Skin epidermis (tissue), 12 donors: Measurements from ENCODE around the gene HIVEP1.

ENCODE experiments used
- H3K27ac ChIP-seq, 21 experiments: fragments of 200-600 bp; sonication (generic) in 11 of 21; one replicate each; pipeline ENCODE4 v1.5.0; 2020; ENCODE audit warnings: mild to moderate bottlenecking in 3 of 21, inconsistent platforms in 2 of 21, moderate library complexity in 2 of 21
- H3K4me3 ChIP-seq, 7 experiments: fragments of 200-600 bp; sonication (generic) in 2 of 7; one replicate each; pipeline ENCODE4 v1.5.0; 2020; ENCODE audit warnings: inconsistent platforms in 2 of 7, mild to moderate bottlenecking in 2 of 7, moderate library complexity in 1 of 7

HIVEP1 gene

DNA sequence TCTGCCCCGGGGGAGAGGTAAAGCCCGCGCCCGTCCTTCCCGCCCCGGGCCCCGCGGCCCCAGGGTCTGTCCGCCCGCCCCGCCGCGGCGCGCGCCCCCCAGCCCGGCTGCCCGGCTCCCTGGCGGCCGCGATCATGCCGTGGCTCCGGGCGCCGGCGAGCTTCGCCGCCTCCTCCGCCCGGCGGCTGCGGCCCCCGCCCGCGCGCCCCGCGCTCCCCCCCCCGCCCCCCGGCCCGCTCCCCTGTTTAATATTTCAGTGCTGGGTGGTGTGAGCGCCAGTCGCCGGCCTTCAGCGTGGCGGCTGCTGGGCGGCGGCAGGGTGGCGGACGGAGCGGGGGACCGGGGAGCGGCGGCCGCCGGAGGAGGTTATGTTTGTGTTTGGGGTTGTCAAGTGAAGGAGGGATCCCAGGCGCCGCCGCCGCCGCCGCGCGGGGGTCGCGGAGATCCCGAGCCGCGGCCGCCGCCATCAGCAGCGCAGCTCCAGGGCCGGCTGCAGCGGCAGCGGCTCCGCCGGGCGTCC is at the start of gene HIVEP1:
Gene HIVEP1, plus strand, starts transcription at position 275 of the 520 bp plus-strand sequence. CDS start 3,317 bp downstream, outside the sequence.
- H3K27ac ChIP-seq = peak within 1 kb of the TSS; percentile 89 to 99 (median 97)
- peak within 1 kb of the TSS; percentile 47 to 84 (median 74) for H3K4me3 ChIP-seq

DNA sequence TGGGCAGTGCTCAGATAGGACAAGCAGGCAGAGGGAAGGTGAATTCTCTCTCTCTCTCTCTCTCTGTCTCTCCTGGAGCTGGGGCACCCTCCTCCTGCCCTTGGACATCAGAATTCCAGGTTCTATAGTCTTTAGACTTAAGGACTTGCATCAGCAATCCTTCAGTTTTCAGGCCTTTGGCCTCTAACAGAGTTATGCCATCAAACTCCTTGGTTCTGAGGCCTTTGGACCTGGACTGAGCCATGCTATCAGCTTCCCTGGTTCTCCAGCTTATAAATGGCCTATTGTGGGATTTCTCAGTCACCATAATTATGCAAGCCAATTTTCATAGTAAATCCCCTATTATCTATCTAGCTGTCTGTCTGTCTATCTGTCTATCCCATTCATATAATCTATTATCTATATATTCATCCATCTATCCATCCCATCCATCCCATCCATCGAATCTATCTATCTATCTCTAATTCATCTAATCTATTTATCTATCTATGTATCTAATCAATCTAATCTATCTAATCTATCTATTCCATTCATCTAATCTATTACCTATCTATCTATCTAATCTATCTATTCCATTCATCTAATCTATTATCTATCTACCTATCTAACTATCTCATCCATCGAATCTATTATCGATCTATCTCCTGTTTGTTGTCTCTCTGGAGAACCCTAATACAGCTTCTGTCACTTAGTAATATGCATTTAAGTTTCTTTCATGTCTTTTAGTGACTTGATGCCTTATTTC is 48.2 kb upstream of the HIVEP1 start:
- H3K27ac ChIP-seq = no peak overlapping the region
- no peak overlapping the region for H3K4me3 ChIP-seq

DNA sequence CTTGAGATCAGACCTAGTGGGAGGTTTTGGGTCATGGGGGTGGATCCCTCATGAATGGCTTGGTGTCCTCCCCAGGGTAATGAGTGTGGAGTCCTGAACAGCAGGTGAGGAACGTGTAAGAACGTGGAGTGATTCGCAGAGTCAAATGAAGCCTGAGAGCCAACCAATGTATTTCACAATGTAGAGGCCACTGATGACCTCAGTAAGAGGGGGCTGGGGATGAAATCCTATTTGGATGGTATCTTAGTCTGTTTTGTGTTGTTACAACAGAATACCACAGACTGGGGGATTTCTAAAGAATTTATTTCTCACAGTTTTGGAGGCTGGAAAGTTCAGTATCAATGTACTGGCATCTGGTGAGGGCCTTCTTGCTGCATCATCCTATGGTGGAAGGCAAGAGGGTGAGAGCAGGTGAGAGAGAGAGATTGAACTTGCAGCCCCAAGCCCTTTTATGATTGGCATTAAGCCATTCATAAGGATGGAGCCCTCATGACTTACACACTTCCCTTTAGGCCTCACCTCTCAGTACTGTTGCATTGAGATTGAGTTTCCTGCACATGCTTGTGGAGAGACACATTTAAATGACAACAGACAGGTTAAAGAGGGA is 47.3 kb upstream of the HIVEP1 start:
- Histone ChIP-seq H3K27ac (no peak overlapping the region), H3K4me3 (no peak overlapping the region)

DNA sequence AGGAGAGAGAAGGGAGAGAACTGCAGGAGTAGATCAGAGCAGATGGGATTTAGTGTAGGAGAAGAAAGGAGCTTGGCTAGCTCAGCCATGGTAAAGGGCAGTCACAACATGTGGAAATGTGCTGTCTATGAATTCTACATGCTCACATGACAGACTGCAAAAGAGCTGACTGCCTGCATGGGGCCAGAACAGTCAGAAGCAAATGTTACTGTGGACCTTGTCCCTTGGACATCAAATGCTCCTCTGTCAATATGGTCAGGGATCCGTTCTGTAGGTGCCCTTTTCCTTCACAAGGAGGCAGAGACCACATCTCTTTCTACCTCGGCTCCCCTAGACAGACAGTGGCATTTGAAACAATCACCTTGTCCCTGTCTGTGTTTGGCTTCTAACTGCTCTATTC is 46.6 kb upstream of the HIVEP1 start:
- Histone ChIP-seq H3K27ac (no peak overlapping the region), H3K4me3 (no peak overlapping the region)

DNA sequence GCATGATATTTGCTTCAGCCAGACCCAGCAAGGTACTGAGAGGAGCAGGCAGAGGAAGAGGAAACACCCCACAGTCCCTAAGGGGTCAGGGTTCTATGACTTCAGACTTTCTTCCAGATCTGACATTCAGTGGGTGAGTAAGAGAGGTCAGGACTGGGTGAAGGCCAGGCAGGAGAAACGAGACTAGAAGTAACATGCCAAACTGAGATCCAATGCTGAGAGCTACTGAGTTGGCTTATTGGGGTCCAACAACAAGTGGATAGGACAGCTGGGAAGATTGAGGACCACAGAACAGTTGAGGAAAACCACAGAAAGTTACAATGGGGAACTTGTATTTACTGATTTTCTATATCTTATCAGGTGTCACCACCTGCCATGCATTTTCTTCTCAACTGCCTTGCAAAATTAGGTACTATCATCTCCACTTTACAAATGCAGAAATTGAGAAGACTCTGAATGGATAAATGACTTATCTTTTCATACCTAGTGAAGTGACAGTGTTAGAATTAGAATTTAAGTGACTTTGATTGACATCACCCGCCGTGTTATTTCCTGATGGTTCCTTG is 43.8 kb upstream of the HIVEP1 start:
- peak overlapping the region in 3 of 21 experiments; percentile 16 to 44 (median 29) for H3K27ac ChIP-seq
- no peak overlapping the region for H3K4me3 ChIP-seq

DNA sequence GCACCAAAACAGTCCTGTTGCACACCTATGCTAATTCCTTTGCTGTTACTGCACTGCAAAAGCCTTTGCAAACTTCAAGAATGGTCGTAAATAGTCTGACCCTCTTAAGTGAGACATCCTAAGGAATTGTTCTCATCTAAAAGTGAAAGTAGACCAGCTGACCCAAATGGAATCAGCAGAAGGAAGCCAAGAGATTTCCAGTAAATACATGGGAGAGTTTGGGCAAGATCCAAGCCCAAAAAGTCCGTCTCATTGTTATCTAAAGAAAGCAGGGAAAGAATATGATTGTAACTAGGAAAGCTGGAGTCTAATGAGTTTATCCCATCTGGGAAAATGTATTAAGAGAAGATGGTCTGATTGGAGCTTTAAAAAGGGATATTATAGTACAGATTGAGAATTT is 43.0 kb upstream of the HIVEP1 start:
- Histone ChIP-seq H3K4me3 (no peak overlapping the region), H3K27ac (peak overlapping the region in 8 of 21 experiments; percentile 7 to 74 (median 42))

DNA sequence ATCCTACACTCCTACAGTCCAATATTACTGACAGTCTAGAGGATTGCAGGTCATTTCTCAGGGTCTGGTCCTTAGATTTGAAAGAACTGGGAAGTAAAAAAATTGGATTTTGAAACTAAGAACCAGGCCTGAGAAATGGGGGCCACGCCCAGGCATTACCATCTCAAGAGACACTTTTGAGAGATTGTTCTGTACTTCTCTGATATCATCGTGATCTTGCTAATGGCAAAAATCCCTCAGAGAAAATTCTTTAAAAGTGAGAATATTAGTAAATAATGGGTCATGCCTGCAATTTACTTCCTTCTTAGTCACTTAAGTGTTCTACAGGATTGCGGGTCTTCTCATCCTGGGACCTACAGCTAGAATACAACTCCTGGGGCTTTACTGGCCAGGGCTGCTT is 42.0 kb upstream of the HIVEP1 start:
- H3K27ac ChIP-seq = peak overlapping the region in 7 of 21 experiments; percentile 3 to 71 (median 49)
- H3K4me3 ChIP-seq = no peak overlapping the region

DNA sequence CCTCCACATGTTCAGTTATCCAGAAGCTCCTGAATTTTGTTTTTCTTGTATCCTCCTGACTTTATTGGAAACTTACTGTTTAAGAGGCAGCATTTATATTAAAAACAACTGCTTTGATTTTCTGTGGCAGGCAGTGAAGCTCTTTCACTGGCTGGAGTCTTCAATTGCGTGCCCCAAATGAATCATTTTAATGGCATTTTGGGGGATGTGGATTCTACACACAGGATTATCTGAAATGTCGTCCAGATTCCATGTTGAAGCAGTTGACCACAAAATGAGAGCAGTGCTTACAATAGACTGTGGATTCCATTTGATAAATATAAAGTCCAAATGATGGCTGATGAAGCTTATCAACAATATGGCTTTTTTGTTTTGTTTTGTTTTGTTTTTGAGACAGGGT is 41.0 kb upstream of the HIVEP1 start:
- Histone ChIP-seq H3K4me3 (no peak overlapping the region), H3K27ac (peak overlapping the region in 1 of 21 experiments; percentile 71)

DNA sequence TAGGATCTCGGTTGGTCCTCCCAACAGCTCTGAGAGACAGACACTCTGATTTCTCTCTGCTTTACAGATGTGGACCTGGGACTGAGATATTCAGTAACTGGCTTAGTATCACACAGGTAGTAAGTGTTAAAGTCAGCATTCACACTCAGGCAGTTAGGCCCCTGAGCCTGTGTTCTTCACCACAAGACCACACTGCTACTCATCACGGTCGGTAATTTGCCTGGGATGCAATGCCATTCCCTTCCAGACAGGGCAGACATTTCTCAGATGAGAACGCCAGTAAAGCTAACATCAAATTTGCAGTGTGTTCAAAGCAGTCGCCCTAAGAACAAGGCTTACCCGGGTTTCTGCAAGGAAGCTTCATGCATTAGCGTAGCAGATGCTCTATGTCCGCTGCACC is 39.8 kb upstream of the HIVEP1 start:
- Histone ChIP-seq H3K27ac (no peak overlapping the region), H3K4me3 (no peak overlapping the region)

DNA sequence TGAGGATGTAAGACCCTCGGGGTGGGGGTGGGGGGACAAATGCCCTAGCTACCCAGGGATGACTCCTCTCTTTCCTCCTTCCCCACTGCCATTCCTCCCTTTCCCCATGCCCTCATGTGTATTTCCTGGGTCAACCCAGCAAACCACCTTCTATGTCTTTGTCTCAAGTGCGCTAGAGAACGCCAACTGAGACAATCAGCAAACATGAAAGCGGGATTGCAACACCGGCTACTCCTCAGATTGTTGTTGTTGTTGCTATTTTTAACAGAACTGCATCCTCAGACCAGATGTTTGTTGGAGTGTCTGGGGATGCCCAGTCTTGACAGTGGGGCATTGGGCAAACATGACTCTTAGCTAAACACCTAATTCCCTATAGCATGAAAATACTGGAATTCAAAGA is 39.3 kb upstream of the HIVEP1 start:
- Histone ChIP-seq H3K27ac (no peak overlapping the region), H3K4me3 (no peak overlapping the region)

DNA sequence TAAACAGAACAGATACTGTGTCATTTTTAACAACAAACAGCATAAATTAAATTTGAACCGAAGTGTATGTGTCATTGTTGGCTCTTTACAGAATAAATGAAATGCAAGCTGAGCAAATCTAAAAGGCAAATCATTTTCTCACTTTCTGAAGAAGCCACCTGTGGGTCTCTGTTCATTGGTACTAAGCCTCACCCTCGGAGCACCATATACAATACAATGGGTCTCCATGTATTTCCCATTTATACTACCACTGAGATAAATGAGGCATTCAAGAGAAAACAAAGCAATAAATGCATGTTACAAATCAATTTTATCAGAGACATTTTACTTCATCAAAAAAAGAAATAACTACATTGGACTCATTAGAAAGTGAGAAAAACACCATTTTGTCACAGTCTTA is 38.9 kb upstream of the HIVEP1 start:
- H3K27ac ChIP-seq = no peak overlapping the region

DNA sequence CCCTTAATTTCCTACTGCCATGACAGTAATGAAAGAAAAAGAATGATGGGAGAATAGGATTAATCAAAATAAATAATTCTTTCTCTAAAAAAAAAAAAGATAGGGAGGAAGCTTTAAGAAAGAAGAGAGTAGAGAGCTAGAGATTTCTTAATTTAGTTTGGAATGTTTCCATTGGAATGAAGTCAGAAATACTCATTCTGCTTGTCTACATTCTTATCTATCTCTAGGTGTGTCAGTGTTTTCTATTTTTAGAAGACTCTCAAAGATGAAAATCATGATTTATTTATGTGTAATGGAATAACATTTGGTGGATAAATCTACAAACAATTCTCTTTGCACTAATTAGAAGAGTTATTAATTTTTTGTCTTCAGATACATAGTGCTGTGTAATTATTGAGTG is 38.0 kb upstream of the HIVEP1 start:
- Histone ChIP-seq H3K4me3 (no peak overlapping the region), H3K27ac (no peak overlapping the region)

More for the DNA sequence above, 38.9 kb upstream of the HIVEP1 start:
- no peak overlapping the region for H3K4me3 ChIP-seq

DNA sequence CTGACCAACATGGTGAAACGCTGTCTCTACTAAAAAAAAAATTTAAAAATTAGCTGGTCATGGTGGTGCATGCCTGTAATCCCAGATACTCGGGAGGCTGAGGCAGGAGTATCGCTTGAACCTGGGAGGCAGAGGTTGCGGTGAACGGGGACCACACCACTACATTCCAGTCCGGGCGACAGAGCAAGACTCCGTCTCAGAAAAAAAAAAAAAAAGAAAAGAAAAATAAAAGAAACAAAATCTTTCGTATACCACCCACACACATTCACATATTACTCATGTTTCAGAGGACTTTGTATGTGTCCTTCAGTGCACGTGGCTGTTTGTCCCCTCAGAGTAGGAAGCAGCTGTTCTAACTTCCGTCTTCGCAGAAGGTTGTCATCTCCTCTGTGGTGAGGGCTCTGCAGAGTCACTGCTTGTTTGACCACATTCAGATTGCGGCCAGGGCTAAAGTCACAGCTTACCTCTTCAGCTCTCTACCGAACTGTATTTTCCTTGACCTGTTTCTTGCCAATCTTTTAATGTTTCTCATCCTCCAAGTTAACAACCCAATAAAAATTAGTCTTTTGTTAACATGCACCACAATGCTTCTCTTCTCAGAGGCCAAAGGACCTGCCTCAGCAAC is 36.6 kb upstream of the HIVEP1 start:
- Histone ChIP-seq H3K4me3 (no peak overlapping the region), H3K27ac (peak overlapping the region in 1 of 21 experiments; percentile 18)

DNA sequence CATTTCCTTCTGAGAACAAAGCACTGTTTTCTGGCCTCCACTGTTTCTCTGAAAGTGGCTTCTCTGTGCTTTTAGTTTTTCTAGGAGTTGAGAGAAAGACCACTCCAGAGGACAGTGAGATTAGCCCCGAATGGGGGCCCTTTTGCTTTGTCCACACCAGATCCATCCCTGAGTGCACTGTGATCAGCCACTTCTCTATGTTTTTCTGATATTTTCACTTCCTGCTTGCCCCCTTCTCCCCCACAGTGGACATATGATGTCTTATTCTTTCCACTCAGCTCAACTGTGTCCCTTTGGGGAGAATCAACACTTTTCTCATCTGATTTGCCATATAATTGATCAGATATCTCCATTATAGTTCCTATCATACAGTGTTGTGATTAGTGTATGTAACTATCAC is 35.6 kb upstream of the HIVEP1 start:
- peak overlapping the region in 1 of 21 experiments; percentile 5 for H3K27ac ChIP-seq
- no peak overlapping the region for H3K4me3 ChIP-seq

DNA sequence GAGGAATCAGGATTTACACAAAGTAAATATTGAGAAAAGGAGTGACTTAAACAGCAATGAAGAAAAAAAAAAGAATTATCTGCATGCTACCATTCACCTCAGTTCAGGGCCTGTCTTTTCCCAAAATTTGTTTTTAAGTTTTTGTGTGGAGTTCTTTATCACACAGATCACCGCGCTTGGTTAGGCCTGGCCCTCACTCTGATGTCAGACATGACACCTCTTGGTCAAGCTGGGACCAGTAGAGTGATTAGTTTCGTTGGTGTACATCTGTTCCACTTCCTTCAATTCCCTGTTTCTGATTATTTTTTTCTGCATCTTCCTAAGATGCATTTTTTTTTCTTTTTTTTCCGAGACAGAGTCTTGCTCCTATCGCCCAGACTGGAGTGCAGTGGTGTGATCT is 34.9 kb upstream of the HIVEP1 start:
- H3K27ac ChIP-seq = no peak overlapping the region
- H3K4me3 ChIP-seq = no peak overlapping the region

DNA sequence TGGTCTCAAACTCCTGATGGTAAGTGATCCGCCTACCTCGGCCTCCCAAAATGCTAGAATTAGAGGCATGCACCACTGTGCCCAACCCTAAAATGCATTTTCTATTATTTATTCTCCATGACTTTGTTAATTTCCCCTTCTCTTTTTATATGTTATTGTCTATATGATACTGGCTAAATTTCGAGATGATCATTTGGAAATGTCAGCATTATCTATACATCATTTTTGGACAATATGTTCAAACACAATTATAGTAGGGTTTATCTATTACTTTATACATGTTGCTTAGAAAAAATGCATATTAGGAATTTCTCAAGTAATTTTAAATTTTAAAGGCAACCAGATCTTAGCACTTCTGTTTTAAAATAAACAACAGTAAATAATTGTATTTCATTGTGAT is 34.4 kb upstream of the HIVEP1 start:
- no peak overlapping the region for H3K4me3 ChIP-seq
- H3K27ac ChIP-seq = no peak overlapping the region

DNA sequence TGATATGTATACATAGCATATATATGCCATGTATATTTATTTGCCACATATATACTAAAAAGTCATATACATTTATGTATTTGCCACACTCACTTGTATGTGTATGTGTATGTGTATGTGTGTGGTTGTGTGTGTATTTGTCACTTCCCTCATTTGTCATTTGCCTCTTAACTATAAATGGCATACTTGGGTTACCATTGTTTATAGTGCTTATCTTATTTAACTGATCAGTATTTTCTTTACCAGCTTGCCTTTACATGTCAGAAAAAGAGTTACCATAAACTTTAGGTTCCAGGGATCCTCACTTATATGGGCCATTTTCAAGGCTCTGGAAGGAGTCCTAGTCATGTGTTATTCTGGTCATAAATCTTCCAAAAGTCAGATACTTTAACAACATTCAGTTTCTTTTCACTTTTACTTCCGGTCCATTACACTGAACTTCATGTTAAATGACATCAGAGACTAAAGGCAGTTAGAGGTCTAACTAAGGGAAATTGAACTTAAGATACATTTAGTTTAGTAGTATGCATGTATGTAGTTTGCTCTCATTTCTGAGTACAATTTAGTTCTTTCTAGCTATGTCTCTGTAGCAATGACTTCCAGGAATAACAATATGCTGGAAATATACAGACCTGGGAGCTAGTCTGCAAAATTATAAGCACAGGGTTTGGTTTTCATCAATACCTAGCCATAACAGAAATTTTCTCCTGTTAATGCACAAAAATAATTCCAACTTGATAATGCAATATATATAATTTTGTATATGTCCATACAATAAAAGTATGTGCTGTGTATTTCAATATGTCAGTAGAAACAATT is 33.7 kb upstream of the HIVEP1 start:
- Histone ChIP-seq H3K27ac (no peak overlapping the region), H3K4me3 (no peak overlapping the region)

DNA sequence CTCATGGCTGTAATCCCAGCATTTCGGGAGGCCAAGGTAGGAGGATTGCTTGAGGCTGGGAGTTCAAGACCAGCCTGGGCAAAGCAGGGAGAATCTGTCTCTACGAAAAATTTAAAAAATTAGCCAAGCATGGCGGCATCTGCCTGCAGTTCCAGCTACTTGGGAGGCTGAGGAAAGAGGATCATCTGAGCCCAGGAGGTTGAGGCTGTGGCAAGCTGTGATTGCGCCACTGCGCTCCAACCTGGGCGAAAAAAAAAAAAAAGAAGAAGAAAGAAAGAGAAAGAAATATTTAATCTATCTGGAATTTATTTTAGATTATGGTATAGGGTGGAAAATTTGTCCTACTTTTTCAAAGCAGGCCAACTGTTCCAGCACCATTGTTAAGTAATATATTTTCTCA is 32.2 kb upstream of the HIVEP1 start:
- H3K27ac ChIP-seq = no peak overlapping the region
- H3K4me3 ChIP-seq = no peak overlapping the region

DNA sequence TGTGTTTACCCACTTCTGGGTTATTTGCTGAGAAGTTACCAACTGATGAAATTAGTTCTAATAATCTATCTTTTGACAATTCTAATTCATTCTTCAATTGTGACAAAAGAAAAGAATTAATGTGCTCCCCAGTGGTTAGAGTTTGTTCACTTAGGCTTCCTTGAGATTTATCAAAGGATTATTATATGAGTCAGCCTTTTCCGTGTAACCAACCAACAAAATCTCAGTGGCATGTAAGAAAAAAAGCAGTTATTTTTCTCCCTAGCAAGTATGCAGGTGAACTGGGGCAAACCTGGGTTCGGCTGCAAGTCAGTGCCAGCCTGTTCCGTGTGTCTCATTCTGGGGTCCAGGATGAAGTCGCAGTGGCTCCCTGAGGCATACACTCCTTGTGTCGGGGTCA is 28.8 kb upstream of the HIVEP1 start:
- Histone ChIP-seq H3K27ac (no peak overlapping the region), H3K4me3 (no peak overlapping the region)

DNA sequence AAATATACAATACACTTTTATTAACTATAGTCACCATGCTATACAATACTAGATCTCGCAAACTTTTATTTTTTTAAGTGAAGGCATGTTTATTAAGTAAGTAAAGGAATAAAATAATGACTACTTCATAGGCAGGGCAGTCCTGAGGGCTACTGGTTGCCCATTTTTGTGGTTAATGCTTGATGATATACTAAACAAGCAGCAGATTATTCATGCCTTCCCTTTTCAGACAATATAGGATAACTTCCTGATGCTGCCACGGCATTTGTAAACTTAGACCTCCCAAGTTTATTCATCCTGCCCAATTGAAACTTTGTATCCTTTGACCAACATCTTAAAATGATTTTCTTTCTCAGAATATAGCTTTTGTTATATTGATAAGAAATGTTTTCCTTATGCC is 24.7 kb upstream of the HIVEP1 start:
- Histone ChIP-seq H3K27ac (no peak overlapping the region), H3K4me3 (no peak overlapping the region)
